Ishikawa (cell line): ENCODE results near the gene PAPPA.

ENCODE experiments used
- CEBPB ChIP-seq: IDR thresholded peaks from 2 replicates; pipeline ENCODE4 v1.6.1; 2012
- CREB1 ChIP-seq: IDR thresholded peaks from 2 replicates; pipeline ENCODE4 v1.6.1; 2012; ENCODE audit warnings: low read depth
- EGR1 ChIP-seq: IDR thresholded peaks from 2 replicates; pipeline ENCODE4 v1.6.1; 2012
- EP300 ChIP-seq: IDR thresholded peaks from 2 replicates; pipeline ENCODE4 v1.6.1; 2012; ENCODE audit warnings: borderline replicate concordance
- FOXM1 ChIP-seq: IDR thresholded peaks from 2 replicates; pipeline ENCODE4 v1.6.1; 2012; ENCODE audit warnings: low read depth, borderline replicate concordance
- MAX ChIP-seq: IDR thresholded peaks from 2 replicates; pipeline ENCODE4 v1.6.1; 2012
- NFIC ChIP-seq: IDR thresholded peaks from 2 replicates; pipeline ENCODE4 v1.6.1; 2012
- RAD21 ChIP-seq: IDR thresholded peaks from 2 replicates; pipeline ENCODE4 v1.6.1; 2012; ENCODE audit warnings: low read depth
- REST ChIP-seq: IDR thresholded peaks from 2 replicates; pipeline ENCODE4 v1.6.1; 2012; ENCODE audit warnings: low read depth, mild to moderate bottlenecking
- TAF1 ChIP-seq: IDR thresholded peaks from 2 replicates; pipeline ENCODE4 v1.6.1; 2012; ENCODE audit warnings: low read depth, mild to moderate bottlenecking
- TCF12 ChIP-seq: IDR thresholded peaks from 2 replicates; pipeline ENCODE4 v1.6.1; 2012; ENCODE audit warnings: low read depth
- TEAD4 ChIP-seq: IDR thresholded peaks from 2 replicates; pipeline ENCODE4 v1.6.1; 2012
- USF1 ChIP-seq: IDR thresholded peaks from 2 replicates; pipeline ENCODE4 v1.6.1; 2012
- YY1 ChIP-seq: IDR thresholded peaks from 2 replicates; pipeline ENCODE4 v1.6.1; 2012; ENCODE audit warnings: low read depth
- ZBTB7A ChIP-seq: IDR thresholded peaks from 2 replicates; pipeline ENCODE4 v1.6.1; 2012; ENCODE audit warnings: low read depth

The PAPPA gene

GRCh38 chr9:116360989-116361388 is 207.4 kb downstream of the PAPPA start:
- TF ChIP-seq YY1 (no peak), REST (no peak), RAD21 (no peak), MAX (no peak), USF1 (no peak), EGR1 (no peak), CEBPB (no peak), CREB1 (no peak), ZBTB7A (no peak), TEAD4 (no peak), NFIC (no peak), TAF1 (no peak), TCF12 (no peak), EP300 (no peak), FOXM1 (no peak)

GRCh38 chr9:116361547-116361946 is 208.0 kb downstream of the PAPPA start:
- TF ChIP-seq REST (no peak), CREB1 (no peak), YY1 (no peak), USF1 (0 out of 2 replicates have a peak, but pooled peaks have one; percentile 39), EP300 (no peak), ZBTB7A (no peak), EGR1 (no peak)

GRCh38 chr9:116362493-116362892 is 208.9 kb downstream of the PAPPA start:
- TF ChIP-seq TAF1 = no peak
- TF ChIP-seq USF1 = no peak
- no peak for TF ChIP-seq YY1
- no peak for TF ChIP-seq MAX
- TF ChIP-seq ZBTB7A = no peak

GRCh38 chr9:116365056-116365471 is 211.5 kb downstream of the PAPPA start:
- TF ChIP-seq REST (no peak), NFIC (peak; percentile 68)

GRCh38 chr9:116366241-116366640 is 212.7 kb downstream of the PAPPA start:
- TF ChIP-seq RAD21 (no peak), MAX (no peak), CEBPB (no peak), CREB1 (no peak), TCF12 (no peak), TEAD4 (no peak), FOXM1 (no peak), TAF1 (no peak), REST (no peak)
